Activated T-helper 1 cell treated with anti-CD3 and anti-CD28 coated beads, Interleukin-2, amount 50 U/mL, for 16 hours (primary cell): ENCODE data around the gene IGLL5.
"Not testable (repeated sequence)": the region's sequence is repeated elsewhere in the genome, so short reads cannot be mapped to it uniquely, and the experiment has no call there.

ENCODE experiments used
- DNase-seq, 2 donors: peaks; one replicate each; pipeline ENCODE4 v3.0.0-alpha.2; 2020; ENCODE audit warnings: low read depth in 1 of 2, low spot score in 1 of 2

The IGLL5 gene

DNA sequence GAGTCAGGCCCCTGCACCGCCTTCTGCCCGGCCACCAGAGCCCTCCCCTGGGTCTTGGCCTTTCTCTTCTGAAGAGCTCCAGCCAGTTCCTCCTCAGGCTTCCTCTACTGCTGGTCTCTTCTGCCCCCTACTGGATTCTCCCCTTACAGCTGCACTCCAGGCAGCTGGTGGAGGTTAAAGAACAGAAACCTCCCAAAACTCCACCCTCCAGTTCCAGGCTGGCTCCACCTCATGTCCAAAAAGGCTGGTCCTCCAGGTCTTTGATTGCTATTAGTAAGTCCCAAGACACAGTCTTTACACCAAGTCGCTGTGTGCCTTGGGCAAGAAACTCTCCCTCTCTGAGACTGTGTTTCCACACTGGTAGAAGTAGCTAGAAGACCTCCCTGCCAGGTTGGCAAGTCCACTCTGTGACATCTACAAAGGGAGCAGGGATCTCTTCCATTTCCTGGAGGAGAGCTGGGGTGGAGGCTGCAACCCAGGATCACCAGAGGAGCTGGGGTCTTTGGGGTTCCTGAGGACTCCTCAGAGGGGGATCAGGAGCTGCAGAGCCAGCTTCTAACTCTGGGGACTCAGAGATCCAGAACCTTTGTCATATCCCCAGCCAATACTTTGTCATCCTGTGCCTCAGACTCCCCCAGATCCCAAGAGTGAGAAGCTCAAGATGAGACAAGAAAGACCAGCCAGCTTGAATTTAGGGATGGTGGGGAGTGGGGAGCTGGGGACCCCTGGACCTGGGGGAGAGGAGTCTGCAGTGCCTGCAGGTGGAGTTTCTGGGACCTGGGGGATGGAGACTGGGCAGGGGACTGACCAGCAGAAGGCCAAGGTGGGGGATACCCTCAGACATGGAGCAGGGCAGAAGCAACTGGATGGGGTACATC is 3.4 kb upstream of the IGLL5 start:
- peak; percentile 37 to 39 for DNase-seq

DNA sequence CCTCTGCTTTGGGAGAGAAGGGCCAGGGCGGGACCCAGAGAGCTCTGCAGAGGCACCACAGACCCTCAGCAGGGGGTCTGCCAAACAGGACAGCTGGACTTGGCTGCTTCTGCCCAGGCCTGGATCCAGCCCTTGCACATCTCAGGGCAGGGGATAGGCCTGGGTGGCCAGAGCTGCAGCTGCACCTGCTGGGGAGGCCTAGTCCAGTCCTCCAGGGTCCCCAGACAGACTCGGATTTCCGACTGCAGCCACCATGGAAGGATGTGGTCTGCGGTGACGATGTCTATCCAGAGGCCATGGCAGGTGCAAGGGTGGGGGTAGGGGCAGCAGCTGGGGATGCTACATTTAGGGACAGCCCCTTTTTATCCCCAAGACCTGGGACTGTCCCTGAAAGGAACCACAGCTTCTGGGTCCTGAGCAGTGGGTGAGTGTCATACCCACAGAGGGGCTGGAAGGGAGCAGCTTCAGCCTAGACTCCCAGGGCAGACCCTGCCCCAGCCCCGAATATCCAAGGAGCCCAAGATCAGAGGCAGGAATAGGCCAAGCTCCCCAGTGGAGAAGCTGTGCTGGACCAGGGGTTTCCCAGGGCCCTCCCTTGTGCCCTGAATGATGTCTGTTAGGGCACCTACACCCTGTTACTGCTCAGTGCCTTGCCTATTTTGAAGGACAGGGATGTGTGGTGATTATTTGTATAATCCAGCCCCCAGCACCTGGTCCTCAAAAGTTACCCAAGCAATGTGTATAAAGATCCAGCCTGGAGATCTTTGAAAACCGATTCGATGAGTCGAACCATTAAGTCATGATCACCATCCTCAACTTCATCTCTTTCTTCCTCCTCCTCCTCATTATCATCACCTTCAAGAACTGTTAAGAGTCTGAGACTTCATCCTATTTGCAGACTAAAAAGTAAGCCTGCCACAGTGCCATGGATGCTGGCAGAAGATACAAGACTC is 2.5 kb upstream of the IGLL5 start:
- DNase-seq, result no peak

DNA sequence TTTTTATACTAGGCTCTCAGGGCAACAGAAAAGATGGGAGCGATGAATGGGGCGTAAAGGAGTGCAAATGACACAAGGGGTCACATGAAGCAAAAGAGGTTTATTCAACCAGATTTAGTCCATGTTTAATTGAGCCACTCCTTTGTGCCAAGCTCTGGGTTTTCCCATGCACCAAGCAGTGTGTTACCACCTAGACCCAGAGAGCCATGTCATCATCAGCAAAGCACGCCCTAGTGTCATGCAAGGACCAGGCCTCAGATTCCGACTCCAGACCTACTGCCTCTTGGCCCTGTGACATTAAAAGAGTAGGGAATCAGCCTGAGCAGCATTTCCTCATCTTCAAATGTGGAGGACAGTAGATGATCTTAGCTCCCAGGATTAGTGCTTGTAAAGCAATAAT is 1.1 kb upstream of the IGLL5 start:
- DNase-seq, result no peak

DNA sequence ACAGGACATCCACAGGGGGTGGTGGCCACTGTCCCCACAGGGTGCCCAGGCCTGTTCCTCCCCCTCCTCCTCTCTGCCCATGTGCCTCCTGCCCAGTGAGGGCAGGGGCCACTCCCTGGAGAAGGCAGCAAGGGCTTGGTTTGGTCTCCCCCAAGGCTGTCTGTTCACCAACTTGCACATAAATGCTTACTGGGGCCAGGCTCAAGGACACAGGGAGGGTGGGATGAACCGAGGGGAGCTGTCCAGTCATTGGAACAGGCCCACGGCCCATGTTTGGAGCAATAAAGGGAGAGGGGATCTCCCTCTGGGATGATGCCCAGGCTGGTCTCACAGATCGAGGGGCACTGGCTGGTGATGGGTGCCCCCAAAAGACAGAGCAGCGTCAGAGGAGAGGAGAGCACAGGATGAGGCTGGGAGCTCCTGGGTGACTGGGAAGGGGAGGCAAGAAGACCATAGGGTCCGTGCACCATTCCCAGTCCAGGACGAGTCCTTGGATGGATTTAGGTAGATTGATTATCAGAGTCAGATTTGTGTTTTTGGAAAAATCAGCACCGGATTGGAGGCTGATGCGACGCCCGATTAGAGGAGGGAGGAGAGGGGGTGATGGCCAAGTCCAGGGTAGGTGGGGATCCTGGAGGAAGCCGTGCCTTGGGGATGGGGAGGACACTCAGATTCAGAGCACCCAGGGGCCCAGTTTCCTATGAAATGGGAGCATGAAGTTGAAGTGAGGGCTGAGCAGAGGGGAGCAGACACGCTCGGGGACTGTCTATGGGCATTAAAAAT is 1.1 kb downstream of the IGLL5 start:
- DNase-seq, result no peak

DNA sequence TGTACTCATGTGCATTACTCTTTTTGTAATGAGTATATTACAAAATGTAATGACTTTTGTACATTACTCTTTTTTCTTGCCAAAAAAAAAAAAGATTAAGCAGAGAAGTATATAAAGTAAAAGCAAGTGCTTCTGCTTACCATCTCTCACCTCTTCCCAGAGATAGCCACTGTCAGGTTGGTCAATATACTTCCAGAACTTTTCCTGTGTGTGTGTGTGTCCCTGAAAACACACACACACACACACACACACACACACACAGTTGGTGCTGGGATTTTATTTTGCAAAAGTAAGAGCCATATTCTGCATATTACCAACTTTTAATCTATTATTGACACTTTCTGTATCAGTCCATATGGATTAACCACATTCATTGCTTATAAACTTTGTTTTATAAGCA is 2.5 kb downstream of the IGLL5 start:
- no peak for DNase-seq

DNA sequence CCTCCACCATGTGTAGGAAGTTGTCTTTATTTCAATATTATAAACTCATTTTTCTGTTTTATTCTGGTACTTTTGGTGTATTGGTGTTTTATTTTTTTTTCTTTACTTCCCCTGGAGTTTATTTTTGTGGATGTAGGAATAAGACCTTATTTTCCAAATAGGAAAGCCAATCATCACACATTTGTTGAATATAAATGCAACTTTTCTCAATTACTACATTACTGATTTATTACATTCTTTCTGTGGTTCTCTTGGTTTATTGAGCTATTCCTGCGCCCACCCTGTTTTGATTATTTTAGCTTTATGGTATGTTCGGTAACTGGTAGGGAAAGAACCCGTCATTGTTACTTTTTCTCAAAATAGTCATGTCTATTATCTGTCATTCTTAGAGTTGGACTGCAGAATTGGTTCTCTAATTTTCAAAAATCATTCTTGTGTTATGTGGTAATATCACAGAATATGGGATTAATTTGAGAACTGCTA is 3.6 kb downstream of the IGLL5 start:
- no peak for DNase-seq

DNA sequence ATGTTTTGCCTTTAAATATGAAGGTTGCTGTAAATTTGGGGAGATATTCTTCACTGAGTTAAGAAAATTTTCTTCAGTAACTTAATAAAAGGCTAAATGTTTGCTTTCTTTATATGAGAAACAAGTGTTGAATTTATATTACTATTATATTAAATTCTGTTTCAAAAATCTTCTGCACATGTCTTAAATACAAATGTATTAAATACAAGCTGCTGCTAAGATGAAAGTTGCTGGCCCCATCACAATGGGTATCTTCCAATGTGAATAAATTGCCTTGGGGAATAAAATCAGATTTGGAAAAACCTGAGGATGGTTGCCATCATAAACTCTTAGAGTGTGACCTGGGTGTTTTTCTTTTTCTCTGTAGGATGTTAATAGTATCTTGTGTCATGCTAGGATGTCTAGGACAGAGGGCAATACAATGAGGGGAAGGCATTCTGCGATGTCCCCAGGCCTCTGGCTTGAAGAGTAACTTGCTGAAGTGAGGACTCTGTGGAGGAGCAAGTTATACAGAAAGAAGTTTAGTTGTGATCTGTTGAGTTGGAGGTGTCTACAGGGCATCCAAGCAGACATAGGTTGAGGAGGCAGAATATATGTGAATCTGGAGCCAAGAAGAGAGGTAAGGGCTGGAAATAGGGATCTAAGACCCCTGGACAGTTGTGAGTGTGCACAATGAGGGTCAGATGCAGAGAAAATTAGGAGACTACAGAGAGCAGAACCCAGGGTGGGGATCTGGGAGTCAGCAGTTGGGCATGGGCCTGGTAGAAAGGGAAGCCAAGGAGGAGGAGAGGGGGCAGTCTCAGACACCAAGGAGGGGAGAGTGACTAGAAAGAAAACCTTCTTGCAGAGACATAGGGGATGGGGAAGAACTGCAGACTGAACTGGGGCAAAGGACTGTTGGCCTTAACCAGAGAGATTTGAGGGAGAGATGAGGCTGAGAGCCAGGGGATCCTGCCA is 4.8 kb downstream of the IGLL5 start:
- no peak for DNase-seq

DNA sequence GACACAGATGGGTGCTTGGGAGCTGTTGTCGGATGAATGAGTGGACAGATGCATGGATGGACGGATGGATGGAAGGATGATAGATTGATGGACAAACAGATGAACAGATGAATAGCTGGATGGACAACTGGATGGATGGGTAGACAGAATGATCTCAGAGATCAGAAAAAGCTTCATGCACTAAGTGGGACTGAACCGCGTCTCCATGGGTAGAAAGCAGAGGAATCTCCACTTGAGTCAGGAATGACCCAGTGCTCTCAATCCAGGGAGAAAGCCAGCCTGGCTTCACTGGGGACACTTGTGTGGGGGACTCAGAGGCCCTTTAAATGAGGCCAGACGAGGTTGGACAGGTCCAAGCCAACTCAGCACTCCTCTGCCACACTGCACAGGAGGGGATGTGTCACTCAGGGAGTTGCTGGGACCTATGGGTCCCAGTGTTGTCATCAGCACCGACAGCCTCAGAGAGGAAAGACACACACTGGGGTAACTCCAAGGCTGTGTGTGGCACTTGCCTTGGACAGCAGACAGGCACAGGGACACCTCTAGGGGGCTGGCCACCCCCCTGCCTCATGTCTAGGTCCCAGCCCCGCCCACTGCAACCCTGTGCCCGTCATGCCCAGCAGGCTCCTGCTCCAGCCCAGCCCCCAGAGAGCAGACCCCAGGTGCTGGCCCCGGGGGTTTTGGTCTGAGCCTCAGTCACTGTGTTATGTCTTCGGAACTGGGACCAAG is 5.6 kb downstream of the IGLL5 start:
- no peak for DNase-seq

DNA sequence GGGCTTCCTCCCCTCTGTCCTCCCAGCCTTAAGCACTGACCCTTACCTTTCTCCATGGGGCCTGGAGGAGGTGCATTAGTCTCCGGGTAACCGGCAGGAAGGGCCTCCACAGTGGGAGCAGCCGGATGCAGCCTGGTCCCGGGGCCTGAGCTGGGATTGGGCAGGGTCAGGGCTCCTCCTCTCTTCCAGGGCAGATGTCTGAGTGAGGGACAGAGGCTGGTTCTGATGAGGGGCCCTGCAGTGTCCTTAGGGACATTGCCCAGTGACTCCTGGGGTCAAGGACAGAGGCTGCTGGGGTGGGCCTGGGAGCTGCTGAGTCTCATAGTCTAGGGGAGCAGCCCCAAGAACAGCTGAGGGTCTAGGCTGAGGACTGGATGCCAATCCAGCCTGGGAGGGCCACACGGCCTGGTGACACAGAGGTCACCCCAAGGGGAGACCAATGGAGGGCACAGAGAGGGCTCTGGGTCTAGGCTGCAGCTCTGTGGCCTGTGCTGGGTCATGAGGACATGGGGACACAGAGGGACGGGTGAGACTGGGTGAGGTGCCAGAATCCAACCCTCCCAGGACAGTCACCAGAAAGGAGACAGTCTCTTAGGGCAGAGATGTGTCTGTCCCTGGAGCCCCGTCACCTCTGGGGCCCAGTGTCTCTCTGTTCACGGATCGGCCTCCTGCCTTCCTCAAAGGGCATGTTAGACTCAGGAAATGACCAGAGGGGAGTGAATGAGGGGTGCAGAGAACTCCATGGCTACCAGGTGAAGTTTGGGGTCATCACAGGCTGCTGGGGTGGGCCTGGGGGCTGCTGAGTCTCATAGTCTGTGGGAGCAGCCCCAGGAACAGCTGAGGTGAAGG is 6.5 kb downstream of the IGLL5 start:
- no peak for DNase-seq

DNA sequence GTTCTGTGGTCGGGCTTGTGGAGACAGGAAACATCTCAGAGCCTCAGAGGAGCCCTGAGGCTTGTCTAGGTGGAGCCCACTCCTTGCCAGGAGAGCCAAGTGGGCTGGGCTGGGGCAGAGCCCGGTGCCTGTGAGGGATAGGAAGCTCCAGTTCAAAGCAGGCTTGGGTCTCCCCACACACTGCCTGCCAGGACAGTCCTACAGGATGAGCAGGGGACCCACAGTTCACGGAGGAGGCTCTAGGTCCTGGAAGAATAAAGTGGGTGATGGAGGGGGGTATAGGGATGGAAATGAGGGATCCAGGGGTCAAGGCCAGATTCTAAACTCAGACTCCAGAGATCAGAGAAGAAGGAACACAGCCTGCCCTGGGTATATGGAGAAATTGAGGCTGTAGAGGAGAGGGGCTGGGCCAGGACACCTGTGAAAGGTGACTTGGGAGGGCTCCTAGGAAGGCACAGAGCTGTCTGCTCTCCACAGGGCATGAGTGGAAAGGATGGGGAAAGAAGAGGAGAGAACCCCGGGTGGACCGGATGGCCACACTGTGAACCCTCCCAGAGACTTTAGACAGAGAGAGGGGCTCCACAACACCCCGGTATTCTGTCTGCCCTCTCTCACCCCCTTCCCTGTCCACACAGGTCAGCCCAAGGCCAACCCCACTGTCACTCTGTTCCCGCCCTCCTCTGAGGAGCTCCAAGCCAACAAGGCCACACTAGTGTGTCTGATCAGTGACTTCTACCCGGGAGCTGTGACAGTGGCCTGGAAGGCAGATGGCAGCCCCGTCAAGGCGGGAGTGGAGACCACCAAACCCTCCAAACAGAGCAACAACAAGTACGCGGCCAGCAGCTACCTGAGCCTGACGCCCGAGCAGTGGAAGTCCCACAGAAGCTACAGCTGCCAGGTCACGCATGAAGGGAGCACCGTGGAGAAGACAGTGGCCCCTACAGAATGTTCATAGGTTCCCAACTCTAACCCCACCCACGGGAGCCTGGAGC is 7.4 kb downstream of the IGLL5 start:
- no peak for DNase-seq

DNA sequence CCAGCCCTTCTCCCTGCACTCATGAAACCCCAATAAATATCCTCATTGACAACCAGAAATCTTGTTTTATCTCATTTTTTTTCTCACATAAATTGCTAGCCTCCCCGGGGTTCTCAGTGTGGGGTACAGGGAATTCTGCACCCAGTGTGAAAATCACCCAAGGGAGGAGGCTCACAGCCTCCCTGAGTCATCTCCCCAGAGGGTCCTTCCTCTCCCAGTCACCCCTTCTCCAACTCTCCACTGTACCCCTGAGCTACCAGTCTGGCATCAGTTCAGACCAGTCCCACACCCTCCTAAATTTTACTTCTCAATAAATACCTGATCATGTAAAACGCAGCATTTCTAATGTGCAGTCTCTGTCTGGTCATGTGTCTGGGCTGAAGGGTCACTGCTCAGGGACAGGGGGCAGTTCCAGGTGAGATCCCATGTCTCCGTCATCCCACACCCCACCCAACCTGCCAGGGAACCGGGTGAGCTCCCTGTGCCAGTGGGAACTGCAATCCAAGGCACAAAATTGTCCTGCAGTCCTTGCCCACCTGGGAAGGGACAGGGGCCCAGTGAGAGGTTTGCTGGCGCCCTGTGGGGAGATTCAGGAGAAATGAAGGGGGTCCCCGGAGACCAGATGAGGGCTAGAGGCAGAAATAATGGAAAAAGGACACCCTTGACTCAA is 8.3 kb downstream of the IGLL5 start:
- no peak for DNase-seq

DNA sequence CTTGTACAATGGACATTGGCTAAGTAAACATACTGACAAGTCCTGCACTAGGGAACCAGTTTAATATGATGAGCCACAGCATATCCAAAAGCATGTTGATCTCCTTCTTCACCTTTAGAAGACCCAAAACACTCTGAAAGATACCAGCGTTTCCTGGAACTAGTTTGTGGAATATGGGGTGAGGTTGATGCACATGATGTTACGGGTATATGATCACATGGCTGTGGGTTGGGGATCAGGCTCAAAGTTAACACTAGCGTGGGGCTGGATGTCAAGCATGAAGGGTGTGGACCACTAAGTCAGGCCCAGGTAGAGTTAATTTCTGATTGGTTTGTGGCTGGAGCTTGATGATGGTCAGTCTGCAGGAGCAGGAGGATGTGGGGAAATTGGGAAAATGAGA is 9.0 kb downstream of the IGLL5 start:
- no peak for DNase-seq

DNA sequence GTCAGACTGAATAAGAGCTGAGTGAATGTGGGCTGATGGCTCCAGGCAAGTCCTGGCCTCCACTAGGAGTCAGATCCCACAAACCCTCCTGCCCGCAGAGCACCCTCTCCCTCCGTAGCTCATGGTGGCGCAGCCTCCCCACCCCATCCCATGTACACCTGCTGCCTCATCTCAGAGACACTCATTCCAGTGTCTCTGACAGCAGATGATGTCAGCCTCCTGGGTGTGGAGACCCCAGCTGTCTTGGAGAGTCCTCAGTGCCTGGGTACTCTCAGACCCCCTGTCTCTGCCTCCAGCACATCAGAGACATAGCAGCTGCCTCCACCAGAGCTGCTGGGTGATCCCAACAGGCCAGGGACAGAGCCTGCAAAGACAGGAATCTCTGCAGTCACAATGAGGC is 9.5 kb downstream of the IGLL5 start:
- no peak for DNase-seq

DNA sequence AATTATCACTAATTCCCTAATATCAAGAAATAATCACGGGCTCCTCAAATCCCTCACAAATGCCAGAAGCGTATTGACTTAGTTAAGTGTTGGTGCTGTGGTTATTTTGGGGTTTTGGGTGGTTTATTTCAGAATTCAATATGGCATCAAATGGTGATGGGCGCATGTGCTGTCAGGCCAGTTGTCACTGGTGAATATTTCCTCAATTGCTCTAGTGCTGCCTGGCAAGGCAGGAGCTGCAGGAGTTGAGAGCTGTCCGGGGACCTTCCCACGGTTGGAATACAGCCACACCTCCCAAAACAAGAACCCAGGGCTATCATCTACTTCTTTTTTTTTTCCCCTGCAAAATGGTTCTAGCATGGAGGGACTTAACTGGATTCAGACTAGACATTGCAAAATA is 10.3 kb downstream of the IGLL5 start:
- DNase-seq, result no peak

DNA sequence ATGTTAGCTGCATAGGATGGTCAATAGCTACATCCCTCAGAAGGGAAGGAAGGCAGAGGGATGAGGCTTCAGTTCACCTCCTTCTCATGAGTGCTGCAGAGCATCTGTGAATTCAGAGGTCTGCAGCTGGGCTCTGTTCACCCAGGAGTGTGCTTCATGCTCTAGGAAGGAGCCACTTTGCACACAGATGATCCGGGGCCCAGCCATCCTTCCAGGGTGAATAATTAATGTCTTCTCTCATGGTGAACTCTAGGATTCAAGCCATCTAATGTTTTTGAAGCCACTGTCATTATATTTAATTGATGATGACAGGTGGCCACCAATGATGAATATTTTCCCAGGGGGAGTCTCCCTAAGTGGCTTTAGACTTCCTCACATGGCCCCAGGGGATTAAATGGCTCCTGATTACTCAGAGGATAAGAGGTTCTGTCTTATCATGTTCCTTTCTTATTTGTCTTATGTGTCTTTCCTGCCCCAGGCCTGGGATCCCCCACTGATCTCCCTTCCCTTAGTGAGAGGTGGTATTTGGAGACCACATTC is 10.9 kb downstream of the IGLL5 start:
- not testable (repeated sequence) for DNase-seq

DNA sequence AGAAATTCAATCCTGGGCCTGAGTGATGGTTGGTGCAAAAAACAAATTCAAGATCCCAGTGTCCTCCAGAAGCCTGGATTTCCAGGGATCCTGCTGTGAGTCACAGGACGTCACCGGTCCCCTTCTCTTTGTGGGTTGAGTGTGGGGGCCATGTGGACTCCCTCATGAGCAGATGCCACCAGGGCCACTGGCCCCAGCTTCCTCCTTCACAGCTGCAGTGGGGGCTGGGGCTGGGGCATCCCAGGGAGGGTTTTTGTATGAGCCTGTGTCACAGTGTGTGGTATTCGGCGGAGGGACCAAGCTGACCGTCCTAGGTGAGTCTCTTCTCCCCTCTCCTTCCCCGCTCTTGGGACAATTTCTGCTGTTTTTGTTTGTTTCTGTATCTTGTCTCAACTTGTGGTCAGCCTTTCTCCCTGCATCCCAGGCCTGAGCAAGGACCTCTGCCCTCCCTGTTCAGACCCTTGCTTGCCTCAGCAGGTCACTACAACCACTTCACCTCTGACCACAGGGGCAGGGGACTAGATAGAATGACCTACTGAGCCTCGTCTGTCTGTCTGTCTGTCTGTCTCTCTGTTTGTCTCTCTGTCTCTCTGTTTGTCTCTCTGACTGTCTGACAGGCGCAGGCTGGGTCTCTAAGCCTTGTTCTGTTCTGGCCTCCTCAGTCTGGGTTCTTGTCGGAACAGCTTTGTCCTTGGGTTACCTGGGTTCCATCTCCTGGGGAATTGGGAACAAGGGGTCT is 11.9 kb downstream of the IGLL5 start:
- DNase-seq, result not testable (repeated sequence)
